ENCODE data around the gene IDH3G. TPM values are rescaled to one million over a fixed set of nuclear protein-coding genes. Genes with fewer than 3 reads are reported as not detected.

IDH3G gene
- total and polyA plus RNA-seq, 2 donors (not counting 3 experiments of a cell fraction or from before 2014, with no cell fraction given), result 57.7 to 116 TPM

DNA sequence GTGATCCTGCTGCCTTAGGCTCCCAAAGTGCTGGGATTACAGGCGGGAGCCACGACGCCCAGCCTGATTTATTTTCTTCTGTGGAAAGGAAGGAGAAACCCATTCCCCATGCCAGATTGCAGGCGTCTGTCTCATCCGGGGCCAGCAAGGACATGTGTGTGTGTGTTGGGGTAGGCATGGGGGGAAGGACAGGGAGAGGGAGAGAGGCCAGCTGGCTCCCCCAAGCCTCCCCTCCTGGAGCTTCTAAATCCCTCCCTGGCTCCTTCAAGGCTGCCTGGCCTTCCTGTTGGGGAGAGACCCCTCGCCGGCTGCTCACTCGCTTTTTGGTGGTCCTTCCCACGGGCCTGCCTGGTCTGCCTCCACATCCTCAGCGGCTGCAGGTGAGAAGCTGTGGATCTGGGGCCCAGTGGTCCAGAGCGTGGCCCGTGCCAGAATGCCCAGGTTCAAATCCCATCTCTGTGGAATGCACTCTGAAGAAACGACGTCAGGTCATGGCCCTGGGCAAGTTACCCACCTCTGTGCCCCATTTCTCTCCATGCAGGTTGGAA is 31.5 kb downstream of the IDH3G start:
- H3K9ac ChIP-seq (replicated peaks; ENCODE audit: extremely low read depth, insufficient read depth, low read length), result no peak overlapping the region
- CTCF ChIA-PET, result interaction anchor here (1.3 to 4.6 kb wide), 3 partner anchors 8 to 186 kb away, joined by 4 to 68 read pairs (median 20); no protein-coding TSS in a partner anchor

More for the DNA sequence above, 31.5 kb downstream of the IDH3G start:
- no peaks in the 10 kb centered on the region for H4K20me1 ChIP-seq (replicated peaks; ENCODE audit: control insufficient read depth, extremely low read depth, insufficient read depth, low read length)
- H2AFZ ChIP-seq (ENCODE audit: low read depth, low read length), result no peak overlapping the region
- no peaks in the 10 kb centered on the region for H3K9me1 ChIP-seq (replicated peaks; ENCODE audit: control insufficient read depth, extremely low read depth, insufficient read depth, low read length)
- H3K4me3 ChIP-seq (replicated peaks in 1 of 3; ENCODE audit: insufficient read depth in 1 of 3, low read depth in 1 of 3, low read length in 3 of 3), result no peak overlapping the region
- dilution Hi-C loops (cut with MboI; ENCODE audit: extremely low pct_ligation_motif_present, low sequenced_read_pairs), result no loop called here
- TF ChIP-seq EZH2 (IDR thresholded peaks at IDR 0.05; ENCODE audit: borderline replicate concordance, low read depth, low read length, severe bottlenecking) (no peak), FOS (IDR thresholded peaks at IDR 0.05; ENCODE audit: borderline replicate concordance, insufficient read depth, low read length) (no peak), MYC (IDR thresholded peaks at IDR 0.05; ENCODE audit: low read depth, low read length) (no peak), JUN (IDR thresholded peaks at IDR 0.05; ENCODE audit: borderline replicate concordance, insufficient read depth, insufficient read length, low read depth) (no peak), POLR2A (IDR thresholded peaks at IDR 0.05; ENCODE audit: low read depth, low read length) (no peak), GATA2 (IDR thresholded peaks at IDR 0.05; ENCODE audit: insufficient read depth, insufficient read length, low read depth, low read length) (no peak), POLR2AphosphoS5 (IDR thresholded peaks at IDR 0.05; ENCODE audit: insufficient read depth, low read depth, low read length) (no peak)
- TF ChIP-seq, protein P1, sequence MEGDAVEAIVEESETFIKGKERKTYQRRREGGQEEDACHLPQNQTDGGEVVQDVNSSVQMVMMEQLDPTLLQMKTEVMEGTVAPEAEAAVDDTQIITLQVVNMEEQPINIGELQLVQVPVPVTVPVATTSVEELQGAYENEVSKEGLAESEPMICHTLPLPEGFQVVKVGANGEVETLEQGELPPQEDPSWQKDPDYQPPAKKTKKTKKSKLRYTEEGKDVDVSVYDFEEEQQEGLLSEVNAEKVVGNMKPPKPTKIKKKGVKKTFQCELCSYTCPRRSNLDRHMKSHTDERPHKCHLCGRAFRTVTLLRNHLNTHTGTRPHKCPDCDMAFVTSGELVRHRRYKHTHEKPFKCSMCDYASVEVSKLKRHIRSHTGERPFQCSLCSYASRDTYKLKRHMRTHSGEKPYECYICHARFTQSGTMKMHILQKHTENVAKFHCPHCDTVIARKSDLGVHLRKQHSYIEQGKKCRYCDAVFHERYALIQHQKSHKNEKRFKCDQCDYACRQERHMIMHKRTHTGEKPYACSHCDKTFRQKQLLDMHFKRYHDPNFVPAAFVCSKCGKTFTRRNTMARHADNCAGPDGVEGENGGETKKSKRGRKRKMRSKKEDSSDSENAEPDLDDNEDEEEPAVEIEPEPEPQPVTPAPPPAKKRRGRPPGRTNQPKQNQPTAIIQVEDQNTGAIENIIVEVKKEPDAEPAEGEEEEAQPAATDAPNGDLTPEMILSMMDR (IDR thresholded peaks at IDR 0.05; ENCODE audit: extremely low read depth in 1 of 2, insufficient read depth in 1 of 2, low read depth in 1 of 2, low read length in 2 of 2), result no peak
- TF ChIP-seq, protein P2, sequence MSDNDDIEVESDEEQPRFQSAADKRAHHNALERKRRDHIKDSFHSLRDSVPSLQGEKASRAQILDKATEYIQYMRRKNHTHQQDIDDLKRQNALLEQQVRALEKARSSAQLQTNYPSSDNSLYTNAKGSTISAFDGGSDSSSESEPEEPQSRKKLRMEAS (IDR thresholded peaks at IDR 0.05; ENCODE audit: insufficient read depth, insufficient read length), result no peak
- FAIRE-seq (no peak), DNase-seq (ENCODE audit: low read depth, low spot score) (no peak)
- H3K27ac ChIP-seq (ENCODE audit: insufficient read depth, low read depth, low read length), result no peak overlapping the region
- intact Hi-C loops (cut with micrococcal nuclease), result loop anchor here (10.0 kb wide), 1 partner anchor 282 kb away; no protein-coding TSS in a partner anchor
- H3K4me2 ChIP-seq (ENCODE audit: insufficient read depth, low read length), result no peak overlapping the region
- no TSS peak for BruUV-seq (replicated peaks)
- POLR2A ChIA-PET, result no interaction called here
- H3K27me3 ChIP-seq (ENCODE audit: control insufficient read depth in 2 of 2, insufficient read depth in 2 of 2, low read length in 2 of 2), result no peaks in the 10 kb centered on the region
- no peaks in the 10 kb centered on the region for H3K36me3 ChIP-seq (ENCODE audit: control insufficient read depth in 2 of 2, extremely low read depth in 1 of 2, insufficient read depth in 2 of 2, low read length in 2 of 2)
- no peaks in the 10 kb centered on the region for H3K9me3 ChIP-seq (replicated peaks; ENCODE audit: control insufficient read depth, insufficient read depth, low read length)
- H3K4me1 ChIP-seq (ENCODE audit: control insufficient read depth, extremely low read depth, insufficient read depth, low read length), result peaks cover 20% of the 10 kb centered on the region
- H3K79me2 ChIP-seq (ENCODE audit: control insufficient read depth, insufficient read depth, low read length), result no peaks in the 10 kb centered on the region

Measured in endothelial cell of umbilical vein (primary cell).